Posterior vena cava (tissue), 2 donors: ENCODE results near the gene PHF21B. TPM values are rescaled to one million over a fixed set of nuclear protein-coding genes. Genes with fewer than 3 reads are reported as not detected.
"Not testable (repeated sequence)": the region's sequence is repeated elsewhere in the genome, so short reads cannot be mapped to it uniquely, and the experiment has no call there.

Source experiments
- DNase-seq: peaks from one replicate; pipeline ENCODE4 v3.0.0-alpha.2; 2020; ENCODE audit warnings: low spot score
- intact Hi-C, 2 donors: fragments of 100-400 bp; cut with DNase I; formaldehyde crosslinking; loops; one replicate each; pipeline versions ENCODE4 v1.14.1 to v1.14.2; 2022 to 2023
- long read RNA-seq, 2 donors: library from polyadenylated mRNA; unstranded; transcript quantifications; one replicate each; pipeline ENCODE4 v2.0.0, GENCODE V29; 2020 to 2021
- total RNA-seq, 2 donors: library from RNA; stranded (reverse); fragmentation: NEBNext Ultra II Directional; extraction: Animal tissue kit (Norgen Biotek cat#: 25700); gene quantifications; one replicate each; pipeline ENCODE4 v1.2.1, GENCODE V29; 2021
- donor health status: DM: yes; HTN: yes; CAD: no.
- donor health status: DM: yes; HTN: yes; CAD: no.

Gene PHF21B
- total RNA-seq, result under 1 TPM; 0.32 to 0.38 TPM
- long read RNA-seq, donor 1, result 0 reads
- long read RNA-seq, donor 2, result 0 reads

DNA sequence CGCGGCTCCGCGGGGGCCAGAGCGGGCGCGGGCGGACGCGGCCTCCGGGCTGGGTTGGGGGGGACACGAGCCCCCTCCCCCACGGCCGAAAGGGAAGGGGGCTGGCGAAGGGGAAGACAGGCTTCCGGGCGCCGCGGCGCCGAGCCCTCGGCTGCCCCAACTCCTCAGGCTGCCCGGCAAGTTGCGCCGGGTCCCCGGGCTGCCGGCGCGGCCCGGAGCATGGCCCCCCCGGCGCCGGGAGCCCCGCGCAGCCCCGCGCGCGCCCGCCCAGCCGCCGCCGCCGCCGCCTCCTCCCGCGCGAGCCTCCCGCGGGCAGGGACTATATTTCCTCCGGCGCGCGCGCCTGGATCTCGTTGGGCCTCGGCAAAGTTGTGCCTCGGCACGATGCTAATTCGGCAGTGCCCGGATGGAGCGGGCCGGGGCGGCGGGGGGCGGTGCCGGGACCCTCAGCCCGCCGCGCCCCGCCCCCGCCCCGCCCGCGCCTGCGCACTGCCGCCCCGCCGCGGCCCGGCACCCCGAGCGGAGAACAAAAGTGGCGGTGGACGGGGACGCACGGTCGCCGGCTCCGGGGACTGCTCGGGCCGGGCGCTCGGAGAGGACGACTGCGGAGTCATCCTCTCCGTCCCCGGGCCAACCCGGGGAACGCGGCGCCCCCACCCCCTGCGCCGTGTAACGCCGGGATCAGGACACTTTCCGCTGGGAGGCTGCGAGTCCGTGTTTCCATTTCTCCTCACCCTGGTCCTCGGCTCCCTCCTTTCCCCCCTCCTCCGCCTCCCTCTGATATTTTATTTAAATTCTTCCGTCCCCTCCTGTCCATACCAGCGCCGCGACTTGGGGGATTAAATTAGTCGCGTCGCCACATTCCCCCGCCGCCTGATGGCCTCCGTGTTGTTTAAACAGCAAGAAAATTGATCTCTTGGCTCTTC, at the start of gene PHF21B:
PHF21B (minus strand) TSS at position 400 of the 926 bp plus-strand sequence. CDS start 456 bp downstream, outside the sequence.
- DNase-seq, result no peak
- intact Hi-C loops, result no loop called here

DNA sequence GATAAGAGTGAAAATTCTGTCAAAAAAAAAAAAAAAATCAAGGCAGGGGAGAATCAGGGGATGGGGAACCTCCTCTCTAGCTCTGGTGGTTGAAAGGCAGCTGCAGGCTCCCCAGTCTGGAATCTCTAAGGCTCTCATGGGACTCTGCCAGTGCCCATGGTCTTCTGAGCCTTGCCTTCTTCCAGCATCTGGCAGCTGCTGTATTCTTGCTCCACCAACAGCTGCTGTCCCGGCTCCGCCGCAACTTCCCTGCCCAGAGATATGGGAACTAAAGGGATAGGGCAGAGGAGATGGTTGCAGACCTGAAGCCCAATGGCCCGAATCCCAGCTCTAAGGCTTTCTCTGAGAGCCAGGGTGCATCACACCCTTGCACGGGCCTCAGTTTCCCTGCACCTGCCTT, 49.5 kb upstream of the PHF21B start:
- intact Hi-C loops, result no loop called here
- no peak for DNase-seq

DNA sequence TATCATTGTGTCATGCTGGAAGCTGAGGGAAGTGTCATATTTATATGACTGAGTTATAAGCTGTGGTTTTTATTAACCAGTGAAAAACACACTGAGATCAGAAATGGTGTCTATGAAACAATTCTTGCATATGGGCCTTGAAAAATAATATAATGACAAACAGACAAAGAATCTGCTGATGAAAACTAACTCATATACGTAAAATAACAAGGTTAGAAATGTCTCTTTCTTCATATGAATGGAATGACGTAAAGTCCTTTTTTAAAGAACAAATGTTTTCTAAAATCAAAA, 48.8 kb upstream of the PHF21B start:
- intact Hi-C loops, result no loop called here
- no peak for DNase-seq

DNA sequence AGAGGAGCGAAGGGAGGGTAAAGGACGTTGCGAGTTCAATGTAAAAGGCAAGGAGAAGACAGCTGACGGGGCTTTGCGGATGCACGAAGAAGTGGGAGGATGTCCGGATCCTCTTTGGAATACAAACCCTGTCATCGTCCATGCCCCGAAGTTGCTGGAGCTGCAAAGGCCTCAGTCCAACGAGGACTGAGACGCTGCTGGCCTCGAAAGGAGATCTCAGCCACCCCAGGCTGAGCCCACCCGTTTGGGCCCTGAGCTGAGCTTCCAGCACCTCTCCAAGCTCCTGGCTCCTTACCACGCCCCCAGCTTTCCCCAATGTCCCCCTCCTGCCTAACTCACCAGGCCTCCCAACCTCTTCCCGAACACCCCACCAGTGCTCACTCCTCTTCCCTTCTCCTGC, 46.1 kb upstream of the PHF21B start:
- intact Hi-C loops, result no loop called here
- peak; percentile 58 for DNase-seq

DNA sequence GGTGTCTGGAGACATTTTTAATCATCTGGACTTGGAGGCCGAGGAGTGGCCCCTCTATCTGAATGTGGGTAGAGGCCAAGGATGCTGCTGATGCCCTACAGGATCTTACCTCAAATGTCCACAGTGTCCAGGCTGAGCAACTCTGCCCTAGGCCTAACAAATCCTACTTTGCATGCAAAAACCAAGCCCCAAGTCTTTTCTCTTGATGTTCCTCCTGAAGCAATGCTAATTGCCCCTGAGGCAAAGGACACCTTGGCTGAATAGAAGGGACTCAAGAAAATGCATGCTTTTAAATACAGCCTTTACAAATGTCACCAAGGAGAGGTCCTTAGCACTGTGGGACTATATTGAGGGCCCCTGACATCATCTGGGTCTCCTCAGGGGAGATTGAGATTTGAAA, 43.8 kb upstream of the PHF21B start:
- intact Hi-C loops, result no loop called here
- DNase-seq, result peak; percentile 18

DNA sequence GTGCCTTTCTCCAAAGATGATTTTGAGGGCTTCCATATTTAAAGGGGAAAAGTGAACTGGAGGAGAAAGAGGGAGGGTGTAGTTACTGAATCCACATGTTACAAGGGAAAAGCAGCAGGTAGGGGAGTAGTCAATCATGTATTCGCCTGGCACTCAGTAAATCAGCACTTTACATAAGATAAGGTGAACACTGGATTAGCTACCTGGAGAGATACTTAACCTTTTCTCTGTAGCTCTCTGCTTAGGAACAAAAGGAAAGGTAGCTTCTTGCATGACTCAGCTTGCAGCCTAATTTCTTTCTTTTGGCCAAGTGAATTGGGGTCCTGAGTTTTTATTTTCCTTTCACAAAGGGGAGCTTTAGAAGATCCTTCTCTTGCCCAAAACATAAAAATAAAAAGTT, 43.3 kb upstream of the PHF21B start:
- intact Hi-C loops, result no loop called here
- DNase-seq, result no peak

DNA sequence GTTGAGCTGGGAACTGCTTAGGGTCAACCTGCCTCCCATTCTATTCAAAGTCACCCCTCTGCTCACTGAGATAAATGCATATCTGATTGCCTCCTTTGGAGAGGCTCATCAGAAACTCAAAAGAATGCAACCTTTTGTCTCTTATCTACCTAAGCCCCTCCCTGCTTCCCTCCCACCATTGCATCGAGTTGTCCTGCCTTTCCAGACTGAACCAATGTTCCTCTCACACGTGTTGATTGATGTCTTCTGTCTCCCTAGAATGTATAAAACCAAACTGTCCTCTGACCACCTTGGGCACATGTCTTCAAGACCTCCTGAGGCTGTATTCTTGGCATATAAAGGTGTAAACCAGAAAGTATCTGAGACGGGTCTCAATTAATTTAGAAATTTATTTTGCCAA, 42.9 kb upstream of the PHF21B start:
- intact Hi-C loops, result not testable (repeated sequence)
- peak; percentile 5 for DNase-seq

DNA sequence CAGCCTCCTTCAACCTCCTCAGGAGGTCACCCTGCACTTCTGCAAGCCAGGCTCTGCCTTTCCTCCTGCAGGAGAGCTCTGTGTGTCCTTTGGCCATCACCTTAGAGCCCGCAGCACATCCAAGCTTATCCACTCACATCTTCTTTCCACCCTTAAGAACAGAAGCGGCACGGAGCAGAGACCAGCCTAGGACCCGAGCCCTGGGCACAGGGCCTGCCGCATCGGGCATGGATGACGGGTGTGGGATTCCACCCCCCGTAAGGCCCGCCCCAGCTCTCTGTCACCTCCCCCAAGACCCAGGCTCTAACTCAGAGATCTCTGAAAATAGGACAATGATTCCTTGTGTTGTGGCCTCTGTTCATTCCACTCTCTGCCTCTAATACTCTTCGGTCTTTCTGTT, 42.1 kb upstream of the PHF21B start:
- DNase-seq, result peak; percentile 35
- intact Hi-C loops, result no loop called here

DNA sequence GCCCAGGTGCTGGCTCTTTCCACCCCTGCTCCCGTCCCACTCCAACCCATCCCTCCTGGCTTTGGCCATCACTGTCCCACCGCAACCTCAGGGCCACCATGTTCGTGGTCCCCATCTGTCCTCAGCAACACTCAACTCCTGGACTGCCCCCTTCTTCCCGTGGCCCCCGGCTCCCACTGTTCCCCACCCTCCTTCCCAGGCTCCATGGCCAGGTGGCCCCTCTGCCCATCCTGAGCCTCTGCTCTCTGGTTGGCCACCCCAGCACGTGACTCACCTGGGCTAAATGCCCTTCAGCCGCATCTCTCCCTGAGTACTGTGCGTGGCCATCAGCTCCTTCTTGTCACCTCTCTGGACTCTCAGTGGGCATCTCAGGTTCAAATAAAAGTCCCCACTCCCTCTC, 41.6 kb upstream of the PHF21B start:
- peak; percentile 58 for DNase-seq
- intact Hi-C loops, result no loop called here

DNA sequence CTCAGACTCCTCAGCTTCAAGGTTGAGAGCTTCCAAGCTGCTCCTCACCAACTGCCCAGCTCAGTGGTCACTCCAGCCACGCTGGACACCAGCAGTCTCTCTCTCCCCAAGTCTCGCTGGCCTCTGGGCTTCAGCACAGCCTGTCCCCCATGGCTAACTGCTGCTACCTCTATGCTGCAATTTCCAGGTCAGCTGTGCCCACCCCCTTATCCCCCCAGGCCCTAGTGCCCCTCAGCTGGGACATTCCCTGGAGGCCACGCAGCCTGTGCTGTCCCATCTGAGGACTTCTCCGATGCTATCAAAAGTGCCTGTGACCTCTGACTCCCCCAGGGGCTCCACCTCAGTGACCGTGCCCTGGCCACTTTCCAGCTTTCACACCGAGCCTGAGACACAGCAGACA, 37.5 kb upstream of the PHF21B start:
- intact Hi-C loops, result no loop called here
- DNase-seq, result peak; percentile 31

DNA sequence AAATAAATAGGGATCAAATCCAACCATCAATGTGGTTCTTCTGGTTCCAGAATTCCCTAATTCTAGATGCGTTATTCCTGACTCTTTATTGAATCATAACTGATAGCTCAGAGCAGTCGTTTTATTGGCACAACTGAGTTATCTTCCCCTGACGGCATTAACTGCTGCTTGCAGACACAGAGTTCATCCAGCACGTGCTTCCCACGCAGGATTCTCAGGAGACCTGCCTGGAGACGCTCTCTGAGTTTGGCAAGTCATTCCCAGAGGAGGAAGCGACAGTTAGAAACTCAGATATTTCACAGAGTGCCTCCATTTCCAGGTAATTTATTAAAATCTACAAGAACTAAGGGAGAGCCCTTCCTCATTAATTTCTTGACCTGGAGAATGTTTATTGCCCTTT, 35.4 kb upstream of the PHF21B start:
- intact Hi-C loops, result no loop called here
- no peak for DNase-seq

DNA sequence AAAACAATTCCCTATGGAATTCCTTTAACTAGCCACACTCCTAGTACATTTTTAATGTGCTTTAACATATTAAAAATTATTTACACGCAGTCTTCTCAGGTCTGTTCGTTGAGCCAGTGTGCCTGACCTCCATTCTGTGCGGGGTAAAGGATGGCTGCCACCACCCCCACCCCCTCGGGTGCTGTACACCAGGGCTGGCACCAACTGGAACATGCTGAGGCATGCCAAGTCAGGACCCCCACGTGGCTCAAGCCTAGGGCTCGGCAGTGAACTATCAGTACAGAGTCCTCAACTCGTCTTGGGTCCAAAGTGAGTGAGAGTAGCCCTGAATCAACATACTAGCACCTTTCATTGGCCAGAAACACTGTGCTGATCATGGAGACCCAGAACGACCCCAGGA, 32.5 kb upstream of the PHF21B start:
- intact Hi-C loops, result no loop called here
- DNase-seq, result no peak

DNA sequence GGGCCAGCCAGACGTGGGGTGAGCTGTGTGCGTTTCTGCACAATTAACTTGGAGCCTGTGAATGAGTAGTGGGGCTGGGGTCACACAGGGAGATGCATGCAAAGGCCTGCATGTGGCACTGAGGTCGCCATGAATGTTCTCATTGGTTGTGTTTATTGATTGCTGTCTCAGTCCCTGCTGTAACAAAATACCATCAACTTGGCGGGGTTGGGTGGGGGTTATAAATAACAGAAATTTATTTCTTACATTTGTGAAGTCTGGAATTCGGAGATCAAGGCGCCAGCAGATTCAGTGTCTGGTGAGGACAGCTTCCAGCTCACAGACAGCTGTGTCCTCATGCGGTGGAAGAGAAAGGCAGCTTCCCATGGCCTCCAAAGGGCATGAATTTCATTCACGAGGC, 29.3 kb upstream of the PHF21B start:
- intact Hi-C loops, result no loop called here
- DNase-seq, result no peak

DNA sequence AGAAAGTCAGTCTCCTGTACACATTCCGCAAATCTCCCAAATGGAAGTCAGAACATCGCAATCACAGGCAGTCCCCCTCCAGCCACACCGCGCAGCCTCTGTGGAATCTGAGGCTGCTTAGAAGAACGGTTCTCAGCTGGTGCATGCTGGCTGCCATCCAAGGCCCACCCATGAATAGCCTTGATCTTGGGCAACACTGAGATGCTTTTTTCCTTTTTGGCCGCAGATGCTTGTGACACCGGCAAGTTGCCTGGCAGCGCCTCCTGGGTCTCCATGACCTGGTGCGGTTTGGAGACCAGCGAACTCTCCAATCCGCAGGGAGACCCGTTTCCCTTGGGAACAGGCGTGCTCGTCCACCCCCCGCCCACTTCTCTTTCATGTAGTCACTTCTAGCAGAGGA, 26.3 kb upstream of the PHF21B start:
- intact Hi-C loops, result no loop called here
- DNase-seq, result no peak

DNA sequence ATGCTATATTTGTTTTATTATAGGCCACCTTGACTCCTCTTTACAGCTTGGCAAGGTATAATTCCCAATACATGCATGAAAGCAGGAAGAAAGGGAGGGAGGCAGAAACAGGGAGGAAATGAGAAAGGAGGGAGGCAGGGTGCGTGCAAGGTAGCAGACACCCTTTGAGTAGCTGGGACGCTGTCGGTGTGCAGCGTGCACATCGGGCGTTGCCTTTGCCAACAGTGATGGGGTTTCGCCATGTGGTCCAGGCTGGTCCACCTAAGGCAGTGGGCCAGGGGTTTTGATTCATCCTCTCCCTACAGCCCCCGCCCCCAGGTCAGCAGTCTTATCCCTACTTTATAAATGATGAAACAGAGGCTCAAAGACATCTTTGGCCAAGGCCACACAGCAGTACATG, 25.0 kb upstream of the PHF21B start:
- intact Hi-C loops, result no loop called here

DNA sequence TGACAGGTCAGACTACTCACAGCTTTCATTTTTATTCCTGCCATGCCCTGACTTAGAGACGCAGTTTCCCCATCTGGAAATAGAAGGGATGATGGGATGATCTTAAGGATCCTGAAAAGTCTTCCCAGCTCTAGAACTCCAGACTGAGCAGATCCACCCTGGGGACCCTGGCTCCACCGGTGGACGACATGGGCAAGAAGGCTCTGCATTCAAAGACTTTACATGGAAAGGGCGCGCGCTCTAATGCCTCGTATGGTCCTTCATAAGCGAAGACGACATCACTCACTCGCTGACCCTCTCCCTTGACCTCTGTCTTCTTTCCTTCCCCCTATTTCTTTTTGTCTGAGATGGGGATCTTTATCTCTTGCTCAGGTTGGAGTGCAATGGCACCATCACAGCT, 24.4 kb upstream of the PHF21B start:
- intact Hi-C loops, result no loop called here
- DNase-seq, result peak; percentile 50

More for the DNA sequence above, 25.0 kb upstream of the PHF21B start:
- DNase-seq, result peak; percentile 68

DNA sequence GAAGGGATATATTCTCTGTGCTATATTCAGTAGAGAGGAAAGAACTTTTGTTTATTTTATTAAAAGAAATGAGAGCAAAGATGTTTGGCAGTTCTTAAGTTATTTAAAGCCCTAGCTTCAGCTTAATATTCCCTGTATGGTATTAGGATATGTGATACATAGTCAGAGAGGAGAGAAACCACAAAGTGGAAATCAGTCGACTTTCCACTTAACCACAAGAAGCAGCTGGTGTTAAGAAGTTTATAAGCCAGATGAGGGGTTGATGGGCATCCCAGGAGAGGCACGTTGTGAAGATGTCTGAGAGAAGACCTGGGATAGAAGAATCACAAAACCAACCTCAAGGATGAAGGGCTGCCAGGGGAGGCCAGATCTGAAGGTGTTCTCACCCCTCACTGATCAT, 23.3 kb upstream of the PHF21B start:
- intact Hi-C loops, result no loop called here
- no peak for DNase-seq

DNA sequence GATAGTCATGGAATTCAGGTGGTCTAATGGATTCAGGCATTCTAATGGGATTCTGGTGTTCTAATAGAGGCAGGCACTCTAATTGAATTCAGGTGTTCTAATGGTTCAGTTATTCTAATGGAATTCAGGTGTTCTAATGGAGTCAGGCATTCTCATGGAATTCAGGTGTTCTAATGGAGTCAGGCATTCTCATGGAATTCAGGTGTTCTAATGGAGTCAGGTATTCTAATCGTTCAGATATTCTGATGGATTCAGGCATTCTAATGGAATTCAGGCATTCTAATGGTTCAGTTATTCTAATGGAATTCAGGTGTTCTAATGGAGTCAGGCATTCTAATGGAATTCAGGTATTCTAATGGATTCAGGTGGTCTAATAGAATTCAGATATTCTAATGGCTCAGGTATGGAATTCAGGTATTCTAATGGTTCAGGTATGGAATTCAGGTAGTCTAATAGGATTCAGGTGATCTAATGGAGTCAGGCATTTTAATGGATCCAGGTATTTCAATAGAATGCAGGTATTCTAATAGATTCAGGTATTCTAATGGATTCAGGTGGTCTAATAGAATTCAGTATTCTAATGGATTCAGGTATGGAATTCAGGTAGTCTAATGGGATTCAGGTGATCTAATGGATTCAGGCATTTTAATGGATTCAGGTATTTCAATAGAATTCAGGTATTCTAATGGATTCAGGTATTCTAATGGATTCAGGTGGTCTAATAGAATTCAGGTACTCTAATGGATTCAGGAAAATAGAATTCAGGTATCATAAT, 22.0 kb upstream of the PHF21B start:
- intact Hi-C loops, result no loop called here
- DNase-seq, result no peak

DNA sequence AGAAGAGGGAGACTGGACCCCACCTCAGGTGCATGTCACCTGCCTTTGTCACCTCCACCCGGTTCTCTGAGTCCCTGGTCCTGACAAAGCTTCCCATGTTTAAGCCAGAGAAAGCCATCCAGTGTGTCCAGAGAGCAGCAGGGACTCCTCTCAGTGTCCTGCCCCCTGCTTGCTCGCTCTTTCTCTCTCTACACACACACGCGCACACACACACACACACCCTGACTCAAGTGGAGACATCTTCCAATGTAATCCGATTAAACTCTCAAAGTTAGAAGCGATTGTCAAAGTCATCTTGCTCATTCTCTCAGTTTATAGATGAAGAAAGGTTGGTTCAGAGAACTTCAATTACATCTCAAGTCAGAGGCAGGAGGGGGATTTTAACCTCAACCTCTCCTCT, 19.7 kb upstream of the PHF21B start:
- no peak for DNase-seq
- intact Hi-C loops, result no loop called here

DNA sequence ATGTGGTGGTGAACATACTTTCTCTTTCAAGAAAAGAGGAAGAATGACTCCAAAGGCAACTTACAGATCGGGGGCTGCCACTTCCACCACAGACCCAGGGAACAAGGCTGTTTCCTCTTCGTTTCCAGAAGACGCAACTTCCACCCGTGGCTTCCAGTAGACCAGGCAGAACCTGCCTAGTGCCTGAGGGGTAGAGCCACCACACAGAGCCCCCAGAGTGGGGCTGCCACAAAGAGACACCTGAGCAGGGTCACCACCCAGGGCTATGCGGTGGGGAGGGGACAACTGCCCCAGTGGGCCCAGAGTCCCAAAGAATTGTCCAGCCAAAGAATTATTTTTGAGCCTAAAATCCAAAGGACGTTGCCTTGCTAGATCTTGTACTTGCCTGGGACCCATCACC, 16.7 kb upstream of the PHF21B start:
- intact Hi-C loops, result no loop called here
- no peak for DNase-seq

DNA sequence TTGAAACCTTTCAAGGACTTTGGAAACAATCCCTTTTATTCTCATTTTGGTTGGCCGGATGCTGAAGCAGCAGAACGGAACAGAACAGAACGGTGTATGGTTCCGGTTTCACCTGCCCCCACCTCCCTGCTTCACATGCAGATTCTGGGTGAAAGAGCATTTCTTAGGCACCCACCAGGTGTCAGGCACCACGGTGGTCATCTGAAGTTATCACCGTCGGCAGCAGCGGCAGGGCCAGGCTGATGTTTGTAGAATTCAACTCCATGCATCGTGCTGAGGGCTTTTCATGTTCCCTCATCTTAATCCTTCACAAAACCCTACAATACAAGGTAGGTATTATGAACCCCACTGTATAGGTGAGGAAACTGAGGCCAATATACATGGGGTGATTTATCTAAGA, 13.6 kb upstream of the PHF21B start:
- intact Hi-C loops, result no loop called here
- DNase-seq, result no peak
